ENCODE data around the gene TWNK.

Gene TWNK

GRCh38 chr10:100939763-100940344, 47.5 kb upstream of the TWNK start:
- Histone ChIP-seq H3K4me3 (ENCODE audit: low read depth, low read length) (no peak overlapping the region), H3K27ac (ENCODE audit: extremely low read depth, low read depth, low read length) (no peak overlapping the region), H3K9me3 (ENCODE audit: control insufficient read depth, insufficient read depth, low read depth, low read length) (no peaks in the 10 kb centered on the region), H3K36me3 (ENCODE audit: control insufficient read depth in 2 of 2, insufficient read depth in 1 of 2, low read length in 2 of 2) (peaks cover 69 to 95% of the 10 kb centered on the region in 2 experiments), H3K4me1 (ENCODE audit: control insufficient read depth, insufficient read depth, low read length) (no peaks in the 10 kb centered on the region)
- ChIA-PET CTCF (interaction anchor here (0.5 to 1.2 kb wide), 2 partner anchors 15 to 57 kb away, joined by 3 read pairs; no protein-coding TSS in a partner anchor), POLR2A (no interaction called here)
- TF ChIP-seq ZNF202 (tag by site-specific recombination; IDR thresholded peaks at IDR 0.05; ENCODE audit: borderline replicate concordance) (no peak), PRDM1 (tag by site-specific recombination; IDR thresholded peaks at IDR 0.05) (peak; percentile 72), KLF7 (tag by site-specific recombination; IDR thresholded peaks at IDR 0.05; ENCODE audit: borderline replicate concordance) (no peak), ZNF335 (tag by site-specific recombination; conservative IDR thresholded peaks at IDR 0.05) (no peak), ZBTB48 (tag by site-specific recombination; IDR thresholded peaks at IDR 0.05) (no peak), PRDM10 (tag by site-specific recombination; IDR thresholded peaks at IDR 0.05) (no peak), ZNF704 (tag by site-specific recombination; IDR thresholded peaks at IDR 0.05) (no peak), ZBTB21 (tag by site-specific recombination; IDR thresholded peaks at IDR 0.05) (no peak)

GRCh38 chr10:100942229-100942628, 45.1 kb upstream of the TWNK start:
- CTCF ChIA-PET: no interaction called here

More at GRCh38 chr10:100942229-100942628, 45.1 kb upstream of the TWNK start:
- POLR2A ChIA-PET: no interaction called here
- Histone ChIP-seq H3K9me3 (ENCODE audit: control insufficient read depth, insufficient read depth, low read depth, low read length) (no peaks in the 10 kb centered on the region), H3K27ac (ENCODE audit: extremely low read depth, low read depth, low read length) (no peak overlapping the region), H3K4me1 (ENCODE audit: control insufficient read depth, insufficient read depth, low read length) (no peaks in the 10 kb centered on the region), H3K36me3 (ENCODE audit: control insufficient read depth in 2 of 2, insufficient read depth in 1 of 2, low read length in 2 of 2) (peaks cover 85 to 96% of the 10 kb centered on the region in 2 experiments), H3K4me3 (ENCODE audit: low read depth, low read length) (no peak overlapping the region)
- TF ChIP-seq ZFP41 (tag by site-specific recombination; IDR thresholded peaks at IDR 0.05; ENCODE audit: borderline replicate concordance): no peak
- TF ChIP-seq BCL6B (tag by site-specific recombination; IDR thresholded peaks at IDR 0.05): no peak
- no peak for TF ChIP-seq ZNF792 (tag by site-specific recombination; IDR thresholded peaks at IDR 0.05)
- no peak for TF ChIP-seq ZNF785 (tag by site-specific recombination; IDR thresholded peaks at IDR 0.05)
- TF ChIP-seq ZFP3 (tag by site-specific recombination; IDR thresholded peaks at IDR 0.05; ENCODE audit: low read depth): no peak
- TF ChIP-seq ZNF24 (tag by site-specific recombination; IDR thresholded peaks at IDR 0.05): no peak
- TF ChIP-seq SP2 (tag by site-specific recombination; IDR thresholded peaks at IDR 0.05): no peak
- no peak for TF ChIP-seq ZNF658 (tag by site-specific recombination; IDR thresholded peaks at IDR 0.05)
- TF ChIP-seq ZSCAN5A (tag by site-specific recombination; IDR thresholded peaks at IDR 0.05): no peak
- TF ChIP-seq ZNF280C (tag by site-specific recombination; IDR thresholded peaks at IDR 0.05): no peak
- no peak for TF ChIP-seq ZSCAN4 (tag by site-specific recombination; IDR thresholded peaks at IDR 0.05)
- TF ChIP-seq AEBP2 (tag by site-specific recombination; IDR thresholded peaks at IDR 0.05; ENCODE audit: borderline replicate concordance): no peak
